Peyer's patch (tissue), 4 donors: ENCODE data around the gene AMMECR1L.

Experiments used
- POLR2A ChIP-seq, 2 donors: fragments of 450-650 bp; IDR thresholded peaks; one replicate each; pipeline ENCODE4 v1.5.1; 2017; ENCODE audit warnings: antibody characterized with exemption in 2 of 2, mild to moderate bottlenecking in 2 of 2, moderate library complexity in 2 of 2
- TF ChIP-seq, protein P1 (sequence below), 6 experiments: fragments of 450-650 bp in 4 of 6; fragments of 200-600 bp in 2 of 6; sonication (generic) in 1 of 6; IDR thresholded peaks; one replicate each; pipeline ENCODE4 v1.5.1; 2017 to 2019; ENCODE audit warnings: antibody characterized with exemption in 6 of 6, mild to moderate bottlenecking in 3 of 6, moderate library complexity in 1 of 6

DNA sequence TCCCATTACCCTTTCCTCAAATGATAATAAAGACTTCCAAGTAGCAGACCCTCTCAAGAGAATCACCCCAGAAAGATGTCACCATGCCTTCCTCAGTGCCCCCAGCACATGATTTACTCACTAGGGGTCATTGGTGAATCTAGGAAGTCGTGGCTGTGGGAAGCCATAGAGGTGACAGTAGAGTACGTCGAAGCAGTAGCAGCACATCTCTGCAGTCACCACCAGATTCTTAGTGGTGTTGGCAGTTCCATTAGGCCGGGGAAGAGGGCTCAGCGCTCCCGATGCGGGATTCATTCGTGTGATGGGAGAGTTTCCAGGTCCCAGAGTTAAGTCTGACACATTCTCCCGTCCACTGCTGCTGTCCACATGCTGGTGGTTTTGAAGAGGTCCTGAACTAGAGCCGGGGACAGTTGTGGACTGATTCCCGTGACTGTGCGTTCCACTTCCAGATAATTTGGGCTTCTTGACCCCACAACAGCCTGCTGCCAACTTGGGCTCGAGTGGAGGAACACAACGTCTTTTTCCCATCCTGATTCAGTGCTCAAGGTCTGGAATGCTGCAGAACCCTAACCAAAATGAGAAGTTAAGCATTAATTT is 12.0 kb downstream of the AMMECR1L start:
- TF ChIP-seq, protein P1, sequence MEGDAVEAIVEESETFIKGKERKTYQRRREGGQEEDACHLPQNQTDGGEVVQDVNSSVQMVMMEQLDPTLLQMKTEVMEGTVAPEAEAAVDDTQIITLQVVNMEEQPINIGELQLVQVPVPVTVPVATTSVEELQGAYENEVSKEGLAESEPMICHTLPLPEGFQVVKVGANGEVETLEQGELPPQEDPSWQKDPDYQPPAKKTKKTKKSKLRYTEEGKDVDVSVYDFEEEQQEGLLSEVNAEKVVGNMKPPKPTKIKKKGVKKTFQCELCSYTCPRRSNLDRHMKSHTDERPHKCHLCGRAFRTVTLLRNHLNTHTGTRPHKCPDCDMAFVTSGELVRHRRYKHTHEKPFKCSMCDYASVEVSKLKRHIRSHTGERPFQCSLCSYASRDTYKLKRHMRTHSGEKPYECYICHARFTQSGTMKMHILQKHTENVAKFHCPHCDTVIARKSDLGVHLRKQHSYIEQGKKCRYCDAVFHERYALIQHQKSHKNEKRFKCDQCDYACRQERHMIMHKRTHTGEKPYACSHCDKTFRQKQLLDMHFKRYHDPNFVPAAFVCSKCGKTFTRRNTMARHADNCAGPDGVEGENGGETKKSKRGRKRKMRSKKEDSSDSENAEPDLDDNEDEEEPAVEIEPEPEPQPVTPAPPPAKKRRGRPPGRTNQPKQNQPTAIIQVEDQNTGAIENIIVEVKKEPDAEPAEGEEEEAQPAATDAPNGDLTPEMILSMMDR (IDR thresholded peaks at IDR 0.05): no peak
- TF ChIP-seq POLR2A (IDR thresholded peaks at IDR 0.05): no peak
